ENCODE measurements around the gene SRSF6.

The SRSF6 gene

DNA sequence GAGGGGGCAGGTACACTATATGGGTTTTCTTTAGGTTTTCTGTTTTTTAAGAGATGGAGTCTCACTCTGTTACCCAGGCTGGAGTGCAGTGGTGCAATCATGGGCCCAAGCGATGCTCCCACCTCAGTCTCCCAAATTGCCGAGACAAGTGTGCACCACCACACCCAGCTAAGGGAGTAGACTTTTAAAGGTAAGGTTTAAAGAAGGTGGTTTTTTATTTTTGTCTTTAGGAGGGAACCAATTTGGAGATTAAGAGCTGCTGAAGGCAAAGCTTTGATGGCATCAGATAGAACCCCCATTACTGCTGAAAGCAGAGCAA, 7.9 kb downstream of the SRSF6 start:
- no peak for DNase-seq (ENCODE audit: low read depth)
- TF ChIP-seq, protein P1, sequence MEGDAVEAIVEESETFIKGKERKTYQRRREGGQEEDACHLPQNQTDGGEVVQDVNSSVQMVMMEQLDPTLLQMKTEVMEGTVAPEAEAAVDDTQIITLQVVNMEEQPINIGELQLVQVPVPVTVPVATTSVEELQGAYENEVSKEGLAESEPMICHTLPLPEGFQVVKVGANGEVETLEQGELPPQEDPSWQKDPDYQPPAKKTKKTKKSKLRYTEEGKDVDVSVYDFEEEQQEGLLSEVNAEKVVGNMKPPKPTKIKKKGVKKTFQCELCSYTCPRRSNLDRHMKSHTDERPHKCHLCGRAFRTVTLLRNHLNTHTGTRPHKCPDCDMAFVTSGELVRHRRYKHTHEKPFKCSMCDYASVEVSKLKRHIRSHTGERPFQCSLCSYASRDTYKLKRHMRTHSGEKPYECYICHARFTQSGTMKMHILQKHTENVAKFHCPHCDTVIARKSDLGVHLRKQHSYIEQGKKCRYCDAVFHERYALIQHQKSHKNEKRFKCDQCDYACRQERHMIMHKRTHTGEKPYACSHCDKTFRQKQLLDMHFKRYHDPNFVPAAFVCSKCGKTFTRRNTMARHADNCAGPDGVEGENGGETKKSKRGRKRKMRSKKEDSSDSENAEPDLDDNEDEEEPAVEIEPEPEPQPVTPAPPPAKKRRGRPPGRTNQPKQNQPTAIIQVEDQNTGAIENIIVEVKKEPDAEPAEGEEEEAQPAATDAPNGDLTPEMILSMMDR (IDR thresholded peaks at IDR 0.05; ENCODE audit: low read depth, low read length, missing control alignments): no peak
- H3K4me3 ChIP-seq (ENCODE audit: low read depth, low read length): no peak overlapping the region

DNA sequence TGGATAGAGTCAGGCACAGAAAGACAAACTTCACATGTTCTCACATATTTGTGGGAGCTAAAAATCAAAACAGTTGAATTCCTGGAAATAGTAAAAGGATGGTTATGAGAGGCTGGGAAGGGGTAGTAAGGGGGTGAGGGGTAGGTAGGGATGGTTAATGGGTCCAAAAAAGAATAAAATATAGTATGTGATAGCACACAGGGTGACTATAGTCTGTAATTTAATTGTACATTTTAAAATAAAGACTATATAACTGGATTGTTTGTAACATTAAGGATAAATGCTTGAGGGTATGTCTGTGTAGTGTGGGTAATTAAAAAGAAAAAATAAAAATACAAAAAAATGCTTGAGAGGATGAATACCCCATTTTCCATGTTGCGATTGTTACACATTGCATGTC, 9.9 kb downstream of the SRSF6 start:
- DNase-seq (ENCODE audit: low read depth): no peak
- TF ChIP-seq, protein P1 (IDR thresholded peaks at IDR 0.05; ENCODE audit: low read depth, low read length, missing control alignments): no peak
- no peak overlapping the region for H3K4me3 ChIP-seq (ENCODE audit: low read depth, low read length)

DNA sequence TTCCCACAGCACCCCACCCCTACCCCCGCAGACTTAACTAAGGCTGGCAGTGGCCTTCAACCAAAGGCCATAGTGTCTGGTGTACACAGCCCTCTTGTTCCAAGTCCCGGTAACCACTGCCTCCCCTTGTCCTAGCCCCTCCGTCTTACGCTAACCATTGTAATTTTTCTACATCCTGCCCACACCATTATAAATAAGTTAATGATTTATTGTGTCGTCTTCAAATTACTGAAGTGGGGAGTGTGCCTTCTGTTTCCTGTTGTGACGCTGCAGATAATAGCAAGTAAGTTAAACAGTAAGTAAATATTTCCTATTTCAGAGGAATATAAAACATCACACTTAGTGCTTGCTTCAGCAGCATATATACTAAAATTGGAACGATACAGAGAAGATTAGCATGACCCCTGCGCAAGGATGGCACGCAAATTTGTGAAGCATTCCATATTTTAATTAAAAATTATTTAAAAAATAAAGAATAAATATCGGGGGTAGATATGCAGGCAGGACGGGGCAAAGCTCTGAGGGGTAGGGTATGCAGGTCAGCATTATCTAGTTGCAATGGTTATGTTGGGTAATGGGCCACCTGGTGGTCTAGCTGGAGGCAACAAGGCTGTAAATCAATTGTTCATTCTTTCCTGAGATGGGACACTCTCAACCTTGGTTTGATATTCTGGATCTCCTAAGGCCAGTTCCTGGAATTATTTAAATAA, 15.1 kb downstream of the SRSF6 start:
- H3K4me3 ChIP-seq (ENCODE audit: low read depth, low read length): no peak overlapping the region
- TF ChIP-seq, protein P1 (IDR thresholded peaks at IDR 0.05; ENCODE audit: low read depth, low read length, missing control alignments): no peak
- DNase-seq (ENCODE audit: low read depth): no peak

DNA sequence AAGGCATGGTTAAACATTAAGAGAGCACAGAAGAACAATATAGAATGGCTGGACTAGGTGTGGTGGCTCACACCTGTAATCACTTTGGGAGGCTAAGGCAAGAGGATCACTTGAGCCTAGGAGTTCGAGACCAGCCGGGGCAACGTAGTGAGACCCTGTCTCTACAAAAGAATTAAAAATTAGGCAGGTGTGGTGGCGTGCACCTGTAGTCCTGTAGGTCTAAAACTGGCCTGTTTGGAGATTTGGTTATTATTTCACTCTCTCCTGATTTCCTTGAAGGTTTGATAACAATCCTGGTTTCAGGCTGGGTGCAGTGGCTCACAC, 15.6 kb downstream of the SRSF6 start:
- TF ChIP-seq, protein P1 (IDR thresholded peaks at IDR 0.05; ENCODE audit: low read depth, low read length, missing control alignments): no peak
- no peak overlapping the region for H3K4me3 ChIP-seq (ENCODE audit: low read depth, low read length)
- DNase-seq (ENCODE audit: low read depth): no peak

DNA sequence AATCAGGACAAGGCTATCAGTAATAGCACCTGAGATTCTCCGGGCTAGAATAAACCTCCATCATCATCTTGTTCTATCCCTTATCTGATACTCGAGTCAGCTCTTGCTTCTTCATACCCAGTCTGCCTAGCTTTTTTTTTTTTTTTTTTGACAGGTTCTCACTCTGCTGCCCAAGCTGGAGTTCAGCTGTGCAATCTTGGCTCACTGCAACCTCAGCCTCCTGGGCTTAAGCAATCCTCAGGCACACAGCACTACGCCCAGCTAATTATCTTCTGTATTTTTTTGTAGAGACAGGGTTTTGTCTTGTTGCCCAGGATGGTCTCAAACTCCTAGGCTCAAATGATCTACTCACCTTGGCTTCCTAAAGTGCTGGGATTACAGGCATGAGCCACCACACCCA, 19.5 kb downstream of the SRSF6 start:
- DNase-seq (ENCODE audit: low read depth): no peak
- no peak overlapping the region for H3K4me3 ChIP-seq (ENCODE audit: low read depth, low read length)
- TF ChIP-seq, protein P1 (IDR thresholded peaks at IDR 0.05; ENCODE audit: low read depth, low read length, missing control alignments): no peak

DNA sequence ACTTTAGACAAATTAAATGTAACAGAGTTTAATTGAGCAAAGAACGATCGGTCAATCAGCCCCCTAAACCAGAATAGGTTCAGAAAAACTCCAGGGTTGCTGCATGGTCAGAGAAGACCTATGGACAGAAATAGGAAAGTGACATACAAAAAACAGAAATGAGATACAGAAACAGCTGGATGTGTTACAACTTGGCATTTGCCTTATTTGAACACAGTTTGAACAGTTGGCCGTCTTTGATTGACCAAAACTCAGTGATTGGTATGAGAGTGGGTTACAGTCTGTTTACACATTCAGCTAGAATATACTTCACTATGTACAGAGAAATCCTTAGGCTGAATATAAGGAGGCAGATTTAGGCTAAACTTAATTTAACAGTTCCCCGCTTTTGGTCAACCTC, 19.9 kb downstream of the SRSF6 start:
- H3K4me3 ChIP-seq (ENCODE audit: low read depth, low read length): no peak overlapping the region
- no peak for DNase-seq (ENCODE audit: low read depth)
- TF ChIP-seq, protein P1 (IDR thresholded peaks at IDR 0.05; ENCODE audit: low read depth, low read length, missing control alignments): no peak

DNA sequence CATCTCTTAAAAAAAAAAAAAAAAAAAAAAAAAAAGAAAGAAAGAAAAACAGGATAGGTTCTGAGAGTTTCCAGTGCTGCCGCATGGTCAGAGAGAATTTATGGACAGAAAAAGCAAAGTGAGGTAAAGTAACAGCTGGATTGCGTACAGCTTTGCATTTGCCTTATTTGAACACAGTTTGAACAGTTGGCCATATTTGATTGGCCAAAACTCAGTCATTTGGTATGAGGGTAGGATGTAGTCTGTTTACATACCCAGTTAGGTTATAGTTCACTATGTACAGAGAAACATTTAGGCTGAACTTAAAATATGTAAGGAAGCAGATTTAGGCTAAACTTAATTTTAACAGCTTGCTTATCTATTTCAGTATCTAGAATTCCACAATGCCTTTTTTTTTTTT, 32.3 kb downstream of the SRSF6 start:
- TF ChIP-seq, protein P1 (IDR thresholded peaks at IDR 0.05; ENCODE audit: low read depth, low read length, missing control alignments): no peak
- no peak overlapping the region for H3K4me3 ChIP-seq (ENCODE audit: low read depth, low read length)
- no peak for DNase-seq (ENCODE audit: low read depth)

All from GM12864 (cell line).